IgD-negative memory B cell (primary cell): ENCODE results near the gene NTRK2. TPM values are rescaled to one million over a fixed set of nuclear protein-coding genes. Genes with fewer than 3 reads are reported as not detected.

Experiments used
- H3K27ac Mint-ChIP-seq, 3 donors: one replicate each; pipeline ENCODE4 v1.8.0; 2020 to 2022; ENCODE audit warnings: mild to moderate bottlenecking in 3 of 3, mixed read lengths in 3 of 3, moderate library complexity in 1 of 3
- H3K27me3 Mint-ChIP-seq: one replicate; pipeline ENCODE4 v1.8.0; 2021; ENCODE audit warnings: mixed read lengths
- H3K36me3 Mint-ChIP-seq: one replicate; pipeline ENCODE4 v1.8.0; 2020; ENCODE audit warnings: mild to moderate bottlenecking, mixed read lengths
- H3K4me1 Mint-ChIP-seq, 3 donors: one replicate each; pipeline ENCODE4 v1.8.0; 2020 to 2022; ENCODE audit warnings: mixed read lengths in 3 of 3, mild to moderate bottlenecking in 1 of 3
- H3K4me3 Mint-ChIP-seq, 4 donors: one replicate each; pipeline ENCODE4 v1.8.0; 2020 to 2022; ENCODE audit warnings: mild to moderate bottlenecking in 4 of 4, mixed read lengths in 4 of 4, moderate library complexity in 3 of 4
- H3K9me3 Mint-ChIP-seq, 3 donors: one replicate each; pipeline ENCODE4 v1.8.0; 2020 to 2021; ENCODE audit warnings: mixed read lengths in 3 of 3, mild to moderate bottlenecking in 1 of 3
- polyA plus RNA-seq: library from polyadenylated mRNA; unstranded; fragments of 300-500 nt; fragmentation: Illumina TruSeq; gene quantifications from one replicate; pipeline ENCODE4 v1.2.3, GENCODE V29; 2021

Gene NTRK2
- polyA plus RNA-seq, 1 donor from 2014 or later, result not detected

GRCh38 chr9:84761137-84761808 is 91.7 kb downstream of the NTRK2 start:
- no peaks in the 10 kb centered on the region for H3K36me3 Mint-ChIP-seq

GRCh38 chr9:84772511-84772910 is 103.0 kb downstream of the NTRK2 start:
- Mint-ChIP-seq H3K9me3 (no peaks in the 10 kb centered on the region), H3K27me3 (no peaks in the 10 kb centered on the region), H3K36me3 (no peaks in the 10 kb centered on the region), H3K4me1 (no peaks in the 10 kb centered on the region), H3K4me3 (no peak overlapping the region), H3K27ac (no peak overlapping the region)

More at GRCh38 chr9:84761137-84761808, 91.7 kb downstream of the NTRK2 start:
- peaks cover 1% of the 10 kb centered on the region for H3K27me3 Mint-ChIP-seq
- peaks cover 0 to 6% (median 0%) of the 10 kb centered on the region in 3 donors for H3K4me1 Mint-ChIP-seq
- no peak overlapping the region for H3K4me3 Mint-ChIP-seq
- peaks cover 0 to 4% (median 0%) of the 10 kb centered on the region in 3 donors for H3K9me3 Mint-ChIP-seq
- H3K27ac Mint-ChIP-seq, result no peak overlapping the region

GRCh38 chr9:84773022-84773421 is 103.5 kb downstream of the NTRK2 start:
- no peaks in the 10 kb centered on the region for H3K9me3 Mint-ChIP-seq
- H3K27me3 Mint-ChIP-seq, result no peaks in the 10 kb centered on the region
- H3K36me3 Mint-ChIP-seq, result no peaks in the 10 kb centered on the region
- no peak overlapping the region for H3K27ac Mint-ChIP-seq
- H3K4me3 Mint-ChIP-seq, result no peak overlapping the region
- no peaks in the 10 kb centered on the region for H3K4me1 Mint-ChIP-seq

GRCh38 chr9:84775056-84775643 is 105.6 kb downstream of the NTRK2 start:
- H3K36me3 Mint-ChIP-seq, result no peaks in the 10 kb centered on the region
- H3K4me3 Mint-ChIP-seq, result no peak overlapping the region
- H3K27me3 Mint-ChIP-seq, result peaks cover 3% of the 10 kb centered on the region
- H3K9me3 Mint-ChIP-seq, result no peaks in the 10 kb centered on the region
- H3K27ac Mint-ChIP-seq, result no peak overlapping the region
- no peaks in the 10 kb centered on the region for H3K4me1 Mint-ChIP-seq

GRCh38 chr9:84778570-84778969 is 109.0 kb downstream of the NTRK2 start:
- Mint-ChIP-seq H3K9me3 (no peaks in the 10 kb centered on the region), H3K36me3 (no peaks in the 10 kb centered on the region), H3K27me3 (peaks cover 7% of the 10 kb centered on the region), H3K4me1 (no peaks in the 10 kb centered on the region), H3K27ac (no peak overlapping the region), H3K4me3 (no peak overlapping the region)

GRCh38 chr9:84779883-84780282 is 110.4 kb downstream of the NTRK2 start:
- H3K4me1 Mint-ChIP-seq, result no peaks in the 10 kb centered on the region
- no peak overlapping the region for H3K4me3 Mint-ChIP-seq
- no peak overlapping the region for H3K27ac Mint-ChIP-seq
- H3K27me3 Mint-ChIP-seq, result peaks cover 7% of the 10 kb centered on the region
- no peaks in the 10 kb centered on the region for H3K36me3 Mint-ChIP-seq
- peaks cover 0 to 2% (median 0%) of the 10 kb centered on the region in 3 donors for H3K9me3 Mint-ChIP-seq

- no peaks in the 10 kb centered on the region for H3K4me1 Mint-ChIP-seq
- H3K27me3 Mint-ChIP-seq, result peaks cover 7% of the 10 kb centered on the region
- no peaks in the 10 kb centered on the region for H3K36me3 Mint-ChIP-seq
- no peak overlapping the region for H3K27ac Mint-ChIP-seq
- H3K4me3 Mint-ChIP-seq, result no peak overlapping the region
- peaks cover 0 to 2% (median 0%) of the 10 kb centered on the region in 3 donors for H3K9me3 Mint-ChIP-seq
Observed at GRCh38 chr9:84780385-84780784, 110.9 kb downstream of the NTRK2 start.

GRCh38 chr9:84781458-84781857 is 111.9 kb downstream of the NTRK2 start:
- peaks cover 7% of the 10 kb centered on the region for H3K27me3 Mint-ChIP-seq
- no peaks in the 10 kb centered on the region for H3K4me1 Mint-ChIP-seq
- H3K4me3 Mint-ChIP-seq, result no peak overlapping the region
- no peak overlapping the region for H3K27ac Mint-ChIP-seq
- H3K9me3 Mint-ChIP-seq, result peaks cover 0 to 2% (median 0%) of the 10 kb centered on the region in 3 donors
- H3K36me3 Mint-ChIP-seq, result no peaks in the 10 kb centered on the region

GRCh38 chr9:84781931-84782866 is 112.7 kb downstream of the NTRK2 start:
- H3K4me1 Mint-ChIP-seq, result no peaks in the 10 kb centered on the region
- H3K27me3 Mint-ChIP-seq, result peaks cover 9% of the 10 kb centered on the region
- no peak overlapping the region for H3K27ac Mint-ChIP-seq

GRCh38 chr9:84785792-84786547 is 116.4 kb downstream of the NTRK2 start:
- Mint-ChIP-seq H3K4me3 (no peak overlapping the region), H3K9me3 (peaks cover 0 to 2% (median 2%) of the 10 kb centered on the region in 3 donors), H3K4me1 (no peaks in the 10 kb centered on the region), H3K27ac (no peak overlapping the region), H3K36me3 (no peaks in the 10 kb centered on the region), H3K27me3 (peaks cover 5% of the 10 kb centered on the region)

More at GRCh38 chr9:84781931-84782866, 112.7 kb downstream of the NTRK2 start:
- no peaks in the 10 kb centered on the region for H3K36me3 Mint-ChIP-seq
- peaks cover 0 to 2% (median 0%) of the 10 kb centered on the region in 3 donors for H3K9me3 Mint-ChIP-seq
- no peak overlapping the region for H3K4me3 Mint-ChIP-seq

- H3K9me3 Mint-ChIP-seq, result peaks cover 0 to 2% (median 2%) of the 10 kb centered on the region in 3 donors
- H3K4me3 Mint-ChIP-seq, result no peak overlapping the region
- H3K27ac Mint-ChIP-seq, result no peak overlapping the region
- no peaks in the 10 kb centered on the region for H3K36me3 Mint-ChIP-seq
- H3K27me3 Mint-ChIP-seq, result peaks cover 2% of the 10 kb centered on the region
- H3K4me1 Mint-ChIP-seq, result no peaks in the 10 kb centered on the region
Observed at GRCh38 chr9:84788803-84789462, 119.4 kb downstream of the NTRK2 start.

GRCh38 chr9:84789463-84789830 is 119.9 kb downstream of the NTRK2 start:
- Mint-ChIP-seq H3K9me3 (peaks cover 0 to 2% (median 0%) of the 10 kb centered on the region in 3 donors), H3K36me3 (no peaks in the 10 kb centered on the region), H3K4me1 (no peaks in the 10 kb centered on the region), H3K4me3 (no peak overlapping the region), H3K27me3 (peaks cover 2% of the 10 kb centered on the region), H3K27ac (no peak overlapping the region)

GRCh38 chr9:84791643-84792042 is 122.1 kb downstream of the NTRK2 start:
- Mint-ChIP-seq H3K4me3 (no peak overlapping the region), H3K9me3 (peaks cover 0 to 2% (median 0%) of the 10 kb centered on the region in 3 donors), H3K27ac (no peak overlapping the region), H3K27me3 (peaks cover 2% of the 10 kb centered on the region), H3K4me1 (no peaks in the 10 kb centered on the region), H3K36me3 (no peaks in the 10 kb centered on the region)

- Mint-ChIP-seq H3K36me3 (no peaks in the 10 kb centered on the region), H3K27me3 (no peaks in the 10 kb centered on the region), H3K4me3 (no peak overlapping the region), H3K4me1 (no peaks in the 10 kb centered on the region), H3K9me3 (peaks cover 0 to 2% (median 0%) of the 10 kb centered on the region in 3 donors), H3K27ac (no peak overlapping the region)
Observed at GRCh38 chr9:84793251-84793650, 123.7 kb downstream of the NTRK2 start.
